MM.1S (cell line): ENCODE results near the gene NDUFA9.

ENCODE experiments used
- EZH2 ChIP-seq: fragments of 300-600 bp; sonication (generic); optimal IDR thresholded peaks from 2 replicates; pipeline ENCODE3; 2017; ENCODE audit warnings: low read depth, mild to moderate bottlenecking, antibody characterized with exemption, low read length, mixed read lengths
- TF ChIP-seq, protein P1 (sequence below): fragments of 300-600 bp; sonication (generic); IDR thresholded peaks from 2 replicates; pipeline ENCODE4 v1.5.1; 2016; ENCODE audit warnings: antibody characterized with exemption, low read length, mixed read lengths

DNA sequence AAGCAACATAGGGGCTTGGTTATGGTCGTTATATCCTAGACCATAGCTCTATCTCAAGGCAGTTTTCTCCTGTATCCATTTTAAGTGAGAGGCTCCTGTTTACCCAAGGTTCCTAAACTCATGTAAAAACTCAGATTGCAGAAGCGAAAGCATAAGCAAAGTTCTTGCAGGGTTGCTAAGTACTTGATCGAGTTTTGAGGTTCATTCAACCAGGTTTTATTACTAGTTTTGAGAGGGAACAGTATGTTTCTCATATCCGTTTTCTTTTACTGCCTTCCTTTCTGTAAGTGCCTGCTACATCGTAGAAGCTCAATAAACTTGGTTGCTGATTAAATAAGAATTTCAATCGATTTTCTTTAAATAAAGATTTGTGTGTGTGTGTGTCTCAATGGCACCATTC, 5.2 kb upstream of the NDUFA9 start:
- TF ChIP-seq, protein P1, sequence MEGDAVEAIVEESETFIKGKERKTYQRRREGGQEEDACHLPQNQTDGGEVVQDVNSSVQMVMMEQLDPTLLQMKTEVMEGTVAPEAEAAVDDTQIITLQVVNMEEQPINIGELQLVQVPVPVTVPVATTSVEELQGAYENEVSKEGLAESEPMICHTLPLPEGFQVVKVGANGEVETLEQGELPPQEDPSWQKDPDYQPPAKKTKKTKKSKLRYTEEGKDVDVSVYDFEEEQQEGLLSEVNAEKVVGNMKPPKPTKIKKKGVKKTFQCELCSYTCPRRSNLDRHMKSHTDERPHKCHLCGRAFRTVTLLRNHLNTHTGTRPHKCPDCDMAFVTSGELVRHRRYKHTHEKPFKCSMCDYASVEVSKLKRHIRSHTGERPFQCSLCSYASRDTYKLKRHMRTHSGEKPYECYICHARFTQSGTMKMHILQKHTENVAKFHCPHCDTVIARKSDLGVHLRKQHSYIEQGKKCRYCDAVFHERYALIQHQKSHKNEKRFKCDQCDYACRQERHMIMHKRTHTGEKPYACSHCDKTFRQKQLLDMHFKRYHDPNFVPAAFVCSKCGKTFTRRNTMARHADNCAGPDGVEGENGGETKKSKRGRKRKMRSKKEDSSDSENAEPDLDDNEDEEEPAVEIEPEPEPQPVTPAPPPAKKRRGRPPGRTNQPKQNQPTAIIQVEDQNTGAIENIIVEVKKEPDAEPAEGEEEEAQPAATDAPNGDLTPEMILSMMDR = no peak
- no peak for TF ChIP-seq EZH2
